GM23338 (cell line): ENCODE measurements around the gene SYNPO2.

Source experiments
- CREB1 ChIP-seq: fragments of 250-450 bp; sonication (Bioruptor Pico); IDR thresholded peaks from 2 replicates; pipeline ENCODE4 v1.5.0; 2020; ENCODE audit warnings: low read depth, mild to moderate bottlenecking, moderate library complexity
- CTCF ChIP-seq, 2 experiments: fragments of 200-600 bp in 1 of 2; sonication (generic) in 1 of 2; conservative IDR thresholded peaks; 2 replicates each; pipeline versions ENCODE4 v1.5.1 to v1.6.1; 2016 to 2017; ENCODE audit warnings: antibody characterized with exemption in 2 of 2, low read depth in 2 of 2, mild to moderate bottlenecking in 2 of 2, moderate library complexity in 1 of 2
- EZH2 ChIP-seq: fragments of 200-600 bp; sonication (generic); IDR thresholded peaks from one replicate; pipeline ENCODE4 v1.8.0; 2017; ENCODE audit warnings: antibody characterized with exemption, mild to moderate bottlenecking, low read depth; ENCODE audit not compliant: unreplicated experiment
- EZH2phosphoT487 ChIP-seq: fragments of 200-600 bp; sonication (generic); IDR thresholded peaks from one replicate; pipeline ENCODE4 v1.8.1; 2018; ENCODE audit warnings: antibody characterized with exemption; ENCODE audit not compliant: unreplicated experiment
- POLR2AphosphoS5 ChIP-seq: IDR thresholded peaks from 2 replicates; pipeline ENCODE4 v1.6.1; 2016; ENCODE audit warnings: antibody characterized with exemption, low read depth
- ZNF114 ChIP-seq: fragments of 250-450 bp; sonication (Bioruptor Pico); IDR thresholded peaks from 2 replicates; pipeline ENCODE4 v1.5.0; 2020; ENCODE audit warnings: mild to moderate bottlenecking, moderate library complexity

DNA sequence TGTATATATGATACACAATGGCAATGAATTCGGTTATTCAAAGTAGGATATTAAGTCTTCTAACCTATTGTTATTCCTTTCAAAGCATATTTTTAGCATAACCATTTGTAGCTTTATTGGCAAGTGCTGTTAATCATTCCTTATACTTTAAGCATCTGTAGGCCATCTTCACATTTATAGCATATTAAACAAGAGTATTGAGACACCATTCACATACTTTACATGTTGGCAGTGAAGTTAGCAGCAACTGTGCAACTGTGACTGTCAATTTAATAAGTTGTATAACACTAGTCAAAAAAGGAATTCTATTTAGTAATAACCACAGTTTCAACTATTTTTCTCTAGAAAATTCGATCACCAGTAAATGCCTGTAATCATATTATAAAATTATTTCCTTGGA is 139.6 kb downstream of the SYNPO2 start:
- TF ChIP-seq CREB1 (CRISPR knock-in tag) = no peak
- TF ChIP-seq ZNF114 (CRISPR knock-in tag) = no peak
- TF ChIP-seq CTCF (conservative IDR thresholded peaks at IDR 0.05; ENCODE audit: low read depth in 2 of 2) = no peak
- no peak for TF ChIP-seq EZH2phosphoT487
- no peak for TF ChIP-seq POLR2AphosphoS5
- TF ChIP-seq EZH2 = no peak
